GM21390 (cell line): Measurements from ENCODE around the gene NUP42.

Experiments used
- ATAC-seq: cut with Tn5 transposase; IDR thresholded peaks from one replicate; pipeline ENCODE4 v1.9.1; 2021; ENCODE audit not compliant: unreplicated experiment

NUP42 gene

DNA sequence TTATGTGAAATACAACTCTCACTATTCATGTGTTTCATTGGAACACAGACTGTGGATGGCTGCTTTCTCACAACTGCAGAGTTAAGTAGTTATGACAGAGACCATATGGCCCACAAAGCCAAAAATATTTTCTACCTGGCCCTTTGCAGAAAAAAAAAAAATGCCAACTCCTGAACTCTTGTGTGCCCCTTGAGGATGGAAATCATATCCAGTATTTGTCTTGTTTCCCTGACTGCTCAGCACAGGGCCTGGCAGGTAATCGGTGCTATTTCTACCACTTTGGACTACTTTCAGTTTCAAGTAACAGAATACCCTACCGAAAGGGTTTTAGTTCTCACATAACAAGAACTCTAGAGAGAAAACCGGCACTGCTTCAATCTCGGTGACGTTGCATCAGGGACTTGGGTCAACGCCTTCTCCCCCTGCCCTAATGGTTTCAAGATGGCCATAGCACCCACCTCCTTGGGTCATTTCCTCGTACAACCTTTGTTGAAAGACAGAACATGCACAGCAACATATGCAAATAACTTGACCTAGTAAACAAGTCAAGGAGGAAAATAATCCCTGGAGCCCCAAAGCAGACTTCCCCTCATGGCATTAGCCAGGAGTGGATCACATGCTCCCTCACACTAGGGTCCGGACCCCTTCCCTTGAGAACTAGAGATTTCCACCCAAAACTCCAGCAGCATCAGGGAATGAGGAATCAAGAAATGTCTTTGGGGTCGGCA is 52.9 kb downstream of the NUP42 start:
- peak; percentile 98 for ATAC-seq

DNA sequence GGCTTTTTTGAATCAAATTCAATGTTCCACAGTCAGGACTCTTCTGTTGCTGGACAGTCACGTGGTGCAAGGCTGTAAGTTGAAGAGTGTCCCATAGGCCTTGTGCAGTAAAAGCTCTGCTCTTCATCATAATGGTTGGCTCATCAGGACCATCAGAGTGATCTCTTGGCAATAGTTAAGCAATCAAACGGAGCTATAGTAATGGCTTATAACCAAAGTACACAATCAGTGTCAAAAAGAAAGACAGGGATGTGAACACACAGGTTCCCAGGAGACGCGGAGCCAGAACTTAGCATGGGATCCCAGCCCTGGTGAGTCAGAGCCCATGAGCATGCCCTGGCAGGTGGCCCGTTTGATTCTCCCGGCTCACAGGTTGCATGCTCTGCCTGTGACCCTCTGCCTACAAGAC is 54.0 kb downstream of the NUP42 start:
- ATAC-seq, result no peak

DNA sequence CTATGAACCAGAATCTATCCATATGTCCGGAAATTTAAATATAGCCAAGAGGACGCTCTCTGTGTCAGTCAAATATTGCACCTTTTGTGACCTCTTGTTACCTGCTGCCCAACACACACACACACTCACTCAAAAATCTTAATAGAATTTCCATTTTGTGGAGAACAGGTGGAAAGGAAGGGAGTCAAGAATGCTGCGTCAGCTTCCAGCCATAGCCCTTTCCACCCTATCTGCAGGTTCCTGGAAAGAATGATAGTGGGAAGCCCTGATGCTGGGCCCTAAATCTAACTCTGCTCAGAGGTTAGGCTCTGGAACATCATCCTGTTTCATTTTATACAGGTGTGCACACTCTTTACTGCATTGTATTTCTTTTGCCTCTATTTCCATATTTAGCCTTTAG is 55.2 kb downstream of the NUP42 start:
- ATAC-seq, result no peak

DNA sequence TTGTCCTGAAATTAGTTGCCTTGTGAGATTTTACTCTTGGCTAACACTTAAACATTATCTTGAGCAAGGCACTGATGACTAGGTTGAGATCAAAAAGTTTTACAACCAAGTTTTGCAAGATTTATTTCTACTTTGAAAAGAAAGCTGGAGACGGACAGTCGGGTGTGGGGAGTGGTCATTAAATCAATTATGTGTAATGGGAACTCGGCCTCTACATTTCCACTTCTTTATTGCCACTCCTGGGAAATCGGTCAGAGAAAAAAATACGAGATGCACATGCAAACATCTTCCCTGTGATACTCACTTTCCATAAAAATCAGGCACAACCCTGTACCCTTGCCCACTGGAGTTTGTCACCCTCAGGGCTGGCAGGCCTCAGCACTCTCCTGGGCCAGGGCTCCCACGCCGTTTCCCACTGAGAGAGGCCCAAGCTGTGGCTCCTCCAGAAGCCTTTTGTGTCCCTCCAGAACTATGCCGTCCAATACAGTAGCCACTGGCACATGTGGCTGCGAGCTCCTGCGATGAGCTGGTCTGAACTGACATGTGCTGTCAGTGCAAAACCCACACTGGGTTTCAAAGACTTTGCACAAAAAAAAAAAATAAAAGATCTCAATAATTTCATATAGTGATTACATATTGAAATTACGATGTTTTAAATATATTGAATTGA is 57.3 kb downstream of the NUP42 start:
- no peak for ATAC-seq

DNA sequence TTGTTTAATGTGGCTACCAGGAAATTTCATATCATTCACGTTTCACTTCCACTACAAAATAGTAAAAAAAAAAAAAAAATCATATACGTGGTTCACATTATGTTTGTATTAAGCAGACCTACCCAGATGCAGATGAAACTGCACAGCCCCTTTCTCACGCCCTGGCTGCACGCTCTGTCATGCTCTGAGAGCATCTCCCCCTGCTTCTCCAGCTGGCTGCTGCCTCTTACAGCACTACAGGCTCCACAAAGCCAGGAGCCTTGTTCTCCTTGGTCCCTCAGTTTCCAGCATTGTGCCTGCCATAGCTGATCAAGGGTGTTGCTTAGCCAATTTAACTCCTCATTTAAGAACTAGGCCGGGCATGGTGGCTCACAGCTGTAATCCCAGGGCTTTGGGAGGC is 57.9 kb downstream of the NUP42 start:
- no peak for ATAC-seq

DNA sequence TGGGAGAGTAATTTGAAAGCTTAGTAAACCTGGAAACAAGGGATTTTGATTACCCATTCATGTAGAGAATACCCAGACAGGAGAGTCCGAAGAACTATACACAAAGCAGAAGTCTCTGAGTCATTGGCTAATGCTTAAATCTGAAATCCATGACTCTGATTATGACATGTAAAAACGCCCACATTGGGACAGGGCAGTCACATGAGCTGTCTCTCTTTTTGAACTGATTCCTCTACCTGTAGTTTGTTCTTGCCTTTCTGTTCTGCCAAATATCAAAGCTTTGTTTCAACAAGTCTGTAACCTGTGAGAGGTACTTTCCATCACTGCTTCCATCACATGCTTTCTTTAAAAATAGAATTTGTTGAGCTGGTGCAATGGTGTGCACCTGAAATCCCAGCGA is 60.5 kb downstream of the NUP42 start:
- no peak for ATAC-seq

DNA sequence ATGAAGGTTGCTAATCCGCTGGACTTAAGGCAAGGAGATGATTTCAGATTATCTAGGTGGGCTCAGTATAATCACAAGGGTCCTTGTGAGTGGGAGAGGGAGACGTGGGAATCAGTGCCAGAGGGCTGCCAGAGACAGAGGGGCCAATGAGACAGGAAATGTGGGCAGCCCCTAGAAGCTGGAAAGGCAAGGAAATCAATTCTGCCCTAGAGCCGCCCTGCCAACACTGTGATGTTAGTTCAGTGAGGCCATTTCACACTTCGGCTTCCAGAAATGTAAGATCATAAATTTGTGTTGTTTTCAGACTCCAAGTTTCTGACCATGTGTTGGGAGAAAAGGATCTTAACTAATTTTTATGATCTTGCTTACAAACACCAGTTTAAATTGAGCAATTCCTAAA is 61.1 kb downstream of the NUP42 start:
- ATAC-seq, result no peak

DNA sequence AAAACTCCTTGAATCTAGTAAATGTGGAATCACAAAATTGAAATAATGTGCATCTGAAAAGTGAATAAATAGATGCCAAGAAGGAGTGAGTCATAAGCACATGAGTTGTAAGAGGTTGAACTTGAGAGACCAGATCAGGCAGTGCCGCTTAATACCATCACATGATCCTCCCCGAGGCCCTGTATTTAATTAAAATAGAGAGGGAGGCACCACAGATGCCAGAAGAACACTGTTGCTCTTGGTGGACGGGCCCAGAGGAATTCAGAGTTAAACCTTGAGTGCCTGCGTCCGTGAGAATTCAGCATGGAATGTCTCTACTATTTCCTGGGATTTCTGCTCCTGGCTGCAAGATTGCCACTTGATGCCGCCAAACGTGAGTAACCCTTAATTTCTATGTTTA is 64.7 kb downstream of the NUP42 start, which contains the start of gene GPNMB:
TSS of gene GPNMB (plus strand) at position 221 of the 400 bp plus-strand sequence. CDS start at position 304, 83 bp downstream.
- no peak for ATAC-seq

DNA sequence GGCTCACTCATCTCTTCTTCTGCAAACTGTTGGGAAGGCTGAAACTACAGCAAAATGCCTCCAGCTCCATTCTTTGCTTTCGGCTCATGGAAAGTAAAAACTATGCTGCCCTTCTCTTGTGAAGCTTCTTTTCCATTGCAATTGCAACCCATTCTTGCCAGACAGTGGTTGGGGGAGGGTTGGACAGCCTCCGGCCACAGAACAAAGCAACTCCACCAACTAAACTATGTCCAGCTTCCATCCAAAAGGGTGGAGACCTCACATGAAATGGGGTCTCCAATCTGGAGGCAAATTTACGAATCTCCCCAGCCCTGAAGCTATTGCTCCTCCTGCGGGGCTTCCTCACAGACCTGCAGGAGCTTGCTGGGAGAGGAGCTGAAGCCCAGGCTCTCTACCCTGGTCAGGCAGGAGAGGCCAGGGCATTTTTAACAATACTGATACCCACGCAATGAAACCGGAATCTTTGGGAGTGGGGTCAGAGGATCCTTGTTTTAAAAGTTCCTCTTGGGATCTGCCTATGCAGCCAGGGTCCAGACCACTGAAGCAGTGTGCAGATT is 65.3 kb downstream of the NUP42 start:
- ATAC-seq, result no peak

DNA sequence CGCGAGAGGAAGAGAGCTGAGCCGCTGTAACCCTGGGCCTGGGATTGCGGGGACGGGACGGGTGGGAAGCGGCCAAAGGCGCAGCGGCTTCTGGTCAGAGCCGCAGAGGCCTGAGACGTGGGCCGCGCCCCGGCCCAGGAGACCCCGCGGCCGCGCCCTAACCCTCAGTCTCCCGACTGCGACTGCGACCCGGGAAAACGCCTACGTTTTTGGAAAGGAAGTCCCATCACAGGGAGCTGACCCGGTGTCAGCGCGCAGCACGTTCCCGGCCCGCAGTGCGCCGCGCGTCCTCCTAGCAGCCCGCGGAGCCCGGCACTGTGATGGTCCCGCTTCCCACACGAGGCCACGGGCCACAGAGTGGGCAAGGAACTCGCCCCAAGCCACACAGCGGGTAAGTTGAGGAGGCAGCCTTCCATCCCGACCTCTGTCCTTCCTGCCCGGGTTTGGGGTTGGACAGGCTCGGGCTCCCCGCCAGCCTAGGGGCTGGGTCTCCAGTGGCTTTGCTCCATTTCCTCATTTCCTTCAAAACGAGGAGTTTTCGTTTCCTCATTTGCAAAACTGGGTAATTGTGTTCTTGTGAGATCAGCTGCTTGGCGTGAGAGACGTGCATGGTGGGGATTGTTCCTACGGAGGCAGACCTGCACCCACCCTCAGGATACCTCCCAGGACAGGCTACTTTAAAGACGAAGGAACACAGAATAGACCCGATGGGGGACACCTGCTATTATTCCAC is 65.9 kb downstream of the NUP42 start:
- ATAC-seq, result no peak

DNA sequence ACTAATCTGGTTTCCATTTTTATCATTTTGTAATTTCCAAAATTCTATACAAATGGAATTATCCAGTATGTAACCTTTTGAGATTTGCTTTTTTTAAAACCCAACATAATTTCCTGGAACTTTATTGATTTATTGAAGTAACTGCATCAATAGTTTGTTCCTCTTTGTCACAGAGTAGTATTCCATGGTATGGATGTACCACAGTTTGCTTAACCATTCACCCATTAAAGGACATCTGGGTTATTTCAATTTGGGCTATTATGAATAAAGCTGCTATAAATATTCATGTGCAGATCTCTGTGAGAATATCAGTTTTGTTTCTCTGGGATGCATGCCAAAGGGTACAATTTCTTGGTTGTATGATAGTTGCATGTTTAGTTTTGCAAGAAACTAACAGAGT is 67.6 kb downstream of the NUP42 start:
- no peak for ATAC-seq
